LoVo (cell line): ENCODE data around the gene SENP1.
A peak's percentile ranks its signal among the peaks of the same experiment; 100 is the strongest.
"Not testable (repeated sequence)": the region's sequence is repeated elsewhere in the genome, so short reads cannot be mapped to it uniquely, and the experiment has no call there.

Source experiments
- DNase-seq: peaks from one replicate; pipeline ENCODE4 v3.0.0-alpha.2; 2016; ENCODE audit warnings: low spot score

Gene SENP1

GRCh38 chr12:48105867-48106680 is at the start of gene SENP1:
SENP1 (minus strand) TSS chr12:48106079; CDS start chr12:48101472, 4,607 bp downstream.
- peak; percentile 87 for DNase-seq

GRCh38 chr12:48151103-48151771 is 45.4 kb upstream of the SENP1 start:
- DNase-seq, result no peak

- DNase-seq, result no peak
Observed at GRCh38 chr12:48145981-48146380, 40.1 kb upstream of the SENP1 start.

GRCh38 chr12:48143898-48144297 is 38.0 kb upstream of the SENP1 start:
- DNase-seq, result no peak

GRCh38 chr12:48142818-48143674 is 37.2 kb upstream of the SENP1 start:
- DNase-seq, result no peak

GRCh38 chr12:48135027-48135426 is 29.1 kb upstream of the SENP1 start:
- DNase-seq, result no peak

GRCh38 chr12:48132826-48133225 is 26.9 kb upstream of the SENP1 start:
- no peak for DNase-seq

GRCh38 chr12:48131517-48131916 is 25.6 kb upstream of the SENP1 start:
- no peak for DNase-seq

GRCh38 chr12:48129376-48129775 is 23.5 kb upstream of the SENP1 start:
- no peak for DNase-seq

GRCh38 chr12:48128800-48129199 is 22.9 kb upstream of the SENP1 start:
- DNase-seq, result no peak

GRCh38 chr12:48126953-48127630 is 21.2 kb upstream of the SENP1 start:
- no peak for DNase-seq

- DNase-seq, result no peak
Observed at GRCh38 chr12:48125985-48126384, 20.1 kb upstream of the SENP1 start.

GRCh38 chr12:48125542-48125941 is 19.7 kb upstream of the SENP1 start:
- not testable (repeated sequence) for DNase-seq

- DNase-seq, result no peak
Observed at GRCh38 chr12:48123169-48123568, 17.3 kb upstream of the SENP1 start.

GRCh38 chr12:48122065-48122834 is 16.4 kb upstream of the SENP1 start:
- DNase-seq, result no peak

GRCh38 chr12:48121522-48121921 is 15.6 kb upstream of the SENP1 start:
- no peak for DNase-seq

- DNase-seq, result no peak
Observed at GRCh38 chr12:48119834-48120195, 13.9 kb upstream of the SENP1 start.

- peak; percentile 95 for DNase-seq
Observed at GRCh38 chr12:48119078-48119833, 13.4 kb upstream of the SENP1 start, which contains the start of gene PFKM. PFKM (plus strand) TSS chr12:48119364; CDS start chr12:48122775, 3,411 bp downstream.

- peak; percentile 12 for DNase-seq
Observed at GRCh38 chr12:48118284-48118871, 12.5 kb upstream of the SENP1 start.

GRCh38 chr12:48115957-48116356 is 10.1 kb upstream of the SENP1 start:
- no peak for DNase-seq
